Uterus (tissue), 2 donors: ENCODE results near the gene MS4A4E.

Experiments
- CTCF ChIP-seq, 4 experiments: fragments of 200-600 bp in 2 of 4; fragments of 450-650 bp in 2 of 4; sonication (generic) in 2 of 4; IDR thresholded peaks; one replicate each; pipeline ENCODE4 v1.5.1; 2016 to 2019; ENCODE audit warnings: antibody characterized with exemption in 4 of 4, mild to moderate bottlenecking in 2 of 4, moderate library complexity in 1 of 4
- POLR2A ChIP-seq, 2 donors: fragments of 450-650 bp; IDR thresholded peaks; one replicate each; pipeline ENCODE4 v1.6.1; 2016; ENCODE audit warnings: antibody characterized with exemption in 2 of 2, mild to moderate bottlenecking in 1 of 2, moderate library complexity in 1 of 2

- TF ChIP-seq CTCF (IDR thresholded peaks at IDR 0.05) (no peak), POLR2A (IDR thresholded peaks at IDR 0.05) (no peak)
These were observed 81.2 kb downstream of the MS4A4E start for GRCh38 chr11:60161766-60162165.
